AG09309 (cell line): ENCODE results near the gene VEPH1.

ENCODE experiments used
- DNase-seq: peaks from one replicate; pipeline ENCODE4 v3.0.0-alpha.2; 2010; ENCODE audit warnings: low read depth
- H3K4me3 ChIP-seq: 2 replicates; pipeline ENCODE4 v1.5.1; 2011; ENCODE audit warnings: mild to moderate bottlenecking, low read depth, low read length, moderate library complexity; ENCODE audit not compliant: control insufficient read depth
- TF ChIP-seq, protein P1 (sequence below): IDR thresholded peaks from 2 replicates; pipeline ENCODE4 v1.5.1; 2011; ENCODE audit warnings: mild to moderate bottlenecking, low read depth, low read length, inconsistent platforms; ENCODE audit not compliant: insufficient read depth, control insufficient read depth; ENCODE audit errors: missing control alignments

VEPH1 gene

DNA sequence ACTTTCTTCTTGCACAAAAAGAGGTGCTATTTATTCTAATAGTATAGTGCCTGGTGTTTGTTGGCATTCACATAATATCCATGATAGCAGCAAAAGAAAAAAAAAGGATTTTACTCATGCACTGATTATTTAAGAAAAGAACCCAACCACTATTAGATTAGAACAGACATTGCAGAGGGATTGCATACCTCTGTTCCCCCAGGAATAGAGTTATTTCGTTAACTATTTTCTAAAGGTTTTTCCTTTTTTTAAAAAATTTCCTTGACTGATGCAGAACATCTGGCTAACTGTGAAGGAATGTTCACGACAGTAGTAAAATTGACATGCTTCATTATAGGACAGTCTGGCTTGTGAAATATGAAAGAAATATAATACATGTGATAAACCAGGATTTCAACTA, 203.1 kb downstream of the VEPH1 start:
- no peak overlapping the region for H3K4me3 ChIP-seq
- TF ChIP-seq, protein P1, sequence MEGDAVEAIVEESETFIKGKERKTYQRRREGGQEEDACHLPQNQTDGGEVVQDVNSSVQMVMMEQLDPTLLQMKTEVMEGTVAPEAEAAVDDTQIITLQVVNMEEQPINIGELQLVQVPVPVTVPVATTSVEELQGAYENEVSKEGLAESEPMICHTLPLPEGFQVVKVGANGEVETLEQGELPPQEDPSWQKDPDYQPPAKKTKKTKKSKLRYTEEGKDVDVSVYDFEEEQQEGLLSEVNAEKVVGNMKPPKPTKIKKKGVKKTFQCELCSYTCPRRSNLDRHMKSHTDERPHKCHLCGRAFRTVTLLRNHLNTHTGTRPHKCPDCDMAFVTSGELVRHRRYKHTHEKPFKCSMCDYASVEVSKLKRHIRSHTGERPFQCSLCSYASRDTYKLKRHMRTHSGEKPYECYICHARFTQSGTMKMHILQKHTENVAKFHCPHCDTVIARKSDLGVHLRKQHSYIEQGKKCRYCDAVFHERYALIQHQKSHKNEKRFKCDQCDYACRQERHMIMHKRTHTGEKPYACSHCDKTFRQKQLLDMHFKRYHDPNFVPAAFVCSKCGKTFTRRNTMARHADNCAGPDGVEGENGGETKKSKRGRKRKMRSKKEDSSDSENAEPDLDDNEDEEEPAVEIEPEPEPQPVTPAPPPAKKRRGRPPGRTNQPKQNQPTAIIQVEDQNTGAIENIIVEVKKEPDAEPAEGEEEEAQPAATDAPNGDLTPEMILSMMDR, result no peak
- DNase-seq, result peak; percentile 41

DNA sequence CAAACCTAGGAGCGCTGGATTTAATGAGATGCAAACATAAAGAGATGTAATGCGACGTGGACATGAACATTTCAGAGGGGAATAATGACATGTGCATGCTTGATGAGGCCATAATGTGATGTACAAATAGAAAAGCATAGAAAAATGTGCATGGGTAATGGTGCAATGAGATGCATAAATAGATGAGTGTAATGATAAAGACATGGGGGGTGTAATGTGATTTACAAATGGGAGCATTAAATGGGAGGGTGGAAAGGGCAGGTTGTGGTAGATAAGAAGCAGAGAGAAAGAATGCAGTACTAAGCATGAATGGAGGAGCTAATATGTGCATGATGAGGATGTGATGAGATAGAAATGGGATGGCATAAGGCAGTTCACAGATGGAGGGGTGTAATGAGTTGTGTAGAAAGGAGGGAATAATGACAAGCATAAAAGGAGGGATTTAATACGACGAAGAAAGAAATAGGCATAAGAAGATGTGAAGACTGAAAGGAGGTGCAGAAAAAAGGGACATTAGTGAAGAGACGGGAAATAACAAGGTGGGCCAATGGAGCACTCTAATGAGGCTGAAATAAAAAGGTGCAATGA, 205.8 kb downstream of the VEPH1 start:
- TF ChIP-seq, protein P1, result no peak
- no peak overlapping the region for H3K4me3 ChIP-seq
- DNase-seq, result no peak

DNA sequence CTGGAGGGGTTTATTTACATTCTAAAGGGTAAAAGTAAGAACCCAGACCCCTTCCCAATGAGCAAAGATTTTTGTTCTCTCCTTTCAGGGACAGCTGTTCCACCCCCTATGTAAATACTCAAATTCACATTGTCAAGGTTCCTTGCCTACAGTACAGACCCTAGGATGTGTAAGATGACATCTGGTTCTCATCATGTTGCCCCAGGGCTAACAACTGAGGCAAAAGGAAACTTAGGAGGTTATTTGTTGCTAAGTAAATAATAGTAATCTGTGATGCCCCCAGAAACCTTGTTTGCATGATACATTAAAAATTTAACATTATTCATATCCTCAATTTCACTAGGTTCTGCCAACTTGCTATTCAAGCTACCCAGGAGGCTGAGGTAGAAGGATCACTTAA, 208.3 kb downstream of the VEPH1 start:
- DNase-seq, result no peak
- H3K4me3 ChIP-seq, result no peak overlapping the region
- TF ChIP-seq, protein P1, result no peak

DNA sequence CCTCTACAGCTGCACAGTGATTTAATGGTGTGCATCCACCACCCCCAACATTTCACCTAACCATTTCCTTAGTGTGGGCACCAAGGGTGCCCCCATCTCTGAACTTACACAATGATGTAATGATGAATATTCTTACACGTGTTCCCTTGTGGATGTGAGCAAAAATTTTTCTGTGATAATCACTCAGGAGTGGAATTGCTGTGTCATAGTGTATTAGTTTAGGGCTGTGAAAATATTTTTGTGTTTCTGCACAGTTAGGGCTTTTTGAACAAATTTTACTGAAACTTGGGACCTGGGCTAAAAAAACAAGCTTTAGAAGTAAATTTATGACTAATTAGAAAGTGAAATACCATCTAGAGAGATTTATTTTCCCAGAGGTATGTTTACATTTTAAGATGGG, 208.7 kb downstream of the VEPH1 start:
- H3K4me3 ChIP-seq, result no peak overlapping the region
- DNase-seq, result no peak
- TF ChIP-seq, protein P1, result no peak

DNA sequence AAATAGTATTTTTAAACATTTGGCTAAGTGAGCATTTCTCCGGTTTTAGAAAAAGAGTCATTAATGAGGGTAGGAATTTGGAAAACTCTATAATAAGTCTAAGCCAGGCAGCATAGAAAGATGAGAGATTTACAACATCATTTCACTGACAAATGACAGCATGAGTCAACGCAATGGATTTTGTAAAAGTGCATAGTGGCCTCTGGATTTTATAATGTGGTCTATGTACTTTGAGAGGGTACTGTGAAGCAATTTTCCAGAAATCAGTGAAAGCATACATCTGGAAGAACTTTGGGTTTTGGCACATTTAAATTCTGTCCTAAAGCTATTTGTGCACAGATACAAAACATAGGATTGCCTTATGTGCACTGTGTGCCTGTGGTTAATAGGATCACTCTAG, 212.4 kb downstream of the VEPH1 start:
- TF ChIP-seq, protein P1, result no peak
- H3K4me3 ChIP-seq, result no peak overlapping the region
- DNase-seq, result peak; percentile 87

DNA sequence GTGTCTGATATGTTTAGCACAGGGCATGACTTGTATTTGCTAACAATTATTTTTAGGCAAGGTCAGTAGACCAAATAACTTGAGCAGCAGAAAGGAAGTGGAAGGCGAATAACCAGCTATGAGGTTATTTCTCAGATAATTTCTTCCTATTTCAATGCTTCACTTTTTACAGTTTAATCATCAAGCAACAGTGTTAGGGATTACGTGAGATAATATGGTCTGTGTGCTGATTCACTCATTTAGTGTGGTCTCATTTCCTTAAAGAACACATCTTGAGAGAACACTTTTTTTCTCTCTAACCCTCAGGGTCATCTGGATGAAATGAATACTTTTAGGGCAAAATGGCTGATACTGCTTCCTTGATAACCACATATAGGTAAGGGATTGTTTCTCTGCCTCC, 217.2 kb downstream of the VEPH1 start:
- H3K4me3 ChIP-seq, result no peak overlapping the region
- no peak for DNase-seq
- TF ChIP-seq, protein P1, result no peak

DNA sequence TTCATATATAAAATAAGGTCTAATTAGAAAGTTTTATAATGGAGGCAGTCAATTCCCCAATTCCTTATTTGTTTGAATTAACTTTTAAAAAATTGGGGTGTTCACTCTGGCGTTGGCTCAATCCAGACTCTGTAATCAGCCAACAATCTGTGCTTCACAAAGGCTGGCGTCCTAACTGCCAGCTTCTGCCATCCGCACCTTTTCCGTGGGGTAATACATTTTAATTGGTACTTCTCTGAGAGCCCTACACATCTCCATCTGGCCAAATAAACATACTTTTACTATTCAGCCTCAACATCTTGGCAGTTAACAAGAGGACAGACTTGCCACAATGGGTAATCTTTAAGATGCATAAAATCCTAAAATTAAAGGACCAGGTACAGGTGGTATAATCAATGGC, 218.1 kb downstream of the VEPH1 start:
- TF ChIP-seq, protein P1, result no peak
- DNase-seq, result no peak
- H3K4me3 ChIP-seq, result no peak overlapping the region
